MCF 10A (cell line): ENCODE results near the gene PLET1. TPM values are rescaled to one million over a fixed set of nuclear protein-coding genes. Genes with fewer than 3 reads are reported as not detected.

Experiments
- BruUV-seq: library from RNA; stranded (reverse); fragments of 400-500 nt; replicated peaks from 2 replicates; lab custom pipeline; 2021; lab: Mats Ljungman, UMichigan
- CTCF ChIA-PET: fragments of 300-600 bp; sonication (Branson Sonifier 250); formaldehyde crosslinking; extraction: SDS; loops from one replicate; lab custom pipeline; 2021; ENCODE audit warnings: antibody characterized with exemption, inconsistent platforms; lab: Yijun Ruan, JAX
- POLR2A ChIA-PET: fragments of 300-600, 350-650 bp; sonication (Branson Sonifier 250); formaldehyde crosslinking; extraction: SDS; loops from one replicate; lab custom pipeline; 2020; ENCODE audit warnings: antibody characterized with exemption, inconsistent platforms; lab: Yijun Ruan, JAX
- DNase-seq: peaks from one replicate; pipeline ENCODE4 v3.0.0-alpha.2; 2018; ENCODE audit not compliant: unreplicated experiment
- H3K27ac Mint-ChIP-seq: one replicate; pipeline ENCODE4 v1.8.0; 2022; ENCODE audit warnings: mild to moderate bottlenecking, low read depth, mixed read lengths; ENCODE audit not compliant: unreplicated experiment
- H3K27me3 Mint-ChIP-seq: one replicate; pipeline ENCODE4 v1.8.0; 2022; ENCODE audit warnings: mixed read lengths; ENCODE audit not compliant: insufficient read depth, unreplicated experiment
- H3K36me3 Mint-ChIP-seq: one replicate; pipeline ENCODE4 v1.8.0; 2022; ENCODE audit warnings: mild to moderate bottlenecking, moderate library complexity, mixed read lengths; ENCODE audit not compliant: insufficient read depth, unreplicated experiment
- H3K4me1 Mint-ChIP-seq: one replicate; pipeline ENCODE4 v1.8.0; 2022; ENCODE audit warnings: mixed read lengths; ENCODE audit not compliant: insufficient read depth, unreplicated experiment
- H3K4me3 Mint-ChIP-seq: one replicate; pipeline ENCODE4 v1.8.0; 2022; ENCODE audit warnings: mild to moderate bottlenecking, moderate library complexity, mixed read lengths; ENCODE audit not compliant: unreplicated experiment
- H3K9me3 Mint-ChIP-seq: one replicate; pipeline ENCODE4 v1.8.0; 2022; ENCODE audit warnings: mixed read lengths; ENCODE audit not compliant: unreplicated experiment
- intact Hi-C: fragments of 100-400 bp; cut with micrococcal nuclease; formaldehyde crosslinking; loops from 2 replicates; pipeline ENCODE4 v1.14.1; 2022
- total RNA-seq: library from RNA; stranded (reverse); gene quantifications from 2 replicates; pipeline ENCODE4 v1.2.3, GENCODE V29; 2022
- TF ChIP-seq, protein P1 (sequence below): fragments of 200-600 bp; IDR thresholded peaks from one replicate; pipeline ENCODE4 v1.8.0; 2022; ENCODE audit warnings: antibody characterized with exemption, mild to moderate bottlenecking; ENCODE audit not compliant: unreplicated experiment

Gene PLET1
- total RNA-seq, 1 experiment from 2014 or later = not detected

- CTCF ChIA-PET = interaction anchor here (0.6 to 15.5 kb wide), 6 partner anchors 9 to 1829 kb away, joined by 3 to 428 read pairs (median 4); no protein-coding TSS in a partner anchor
- Mint-ChIP-seq H3K9me3 (no peaks in the 10 kb centered on the region), H3K36me3 (peaks cover 44% of the 10 kb centered on the region), H3K27me3 (no peaks in the 10 kb centered on the region), H3K4me1 (peaks cover 19% of the 10 kb centered on the region), H3K27ac (peak within 1 kb of the TSS; percentile 96), H3K4me3 (peak within 1 kb of the TSS; percentile 88)
- POLR2A ChIA-PET = interaction anchor here (0.6 to 2.4 kb wide), 27 partner anchors 14 to 288 kb away, joined by 3 to 17 read pairs (median 4); partner anchors contain the start of genes IL18, PLET1, SDHD and TIMM8B
- no TSS peak for BruUV-seq
- intact Hi-C loops = loop anchor here (10.0 kb wide), 3 partner anchors 329 to 889 kb away; no protein-coding TSS in a partner anchor
- TF ChIP-seq, protein P1, sequence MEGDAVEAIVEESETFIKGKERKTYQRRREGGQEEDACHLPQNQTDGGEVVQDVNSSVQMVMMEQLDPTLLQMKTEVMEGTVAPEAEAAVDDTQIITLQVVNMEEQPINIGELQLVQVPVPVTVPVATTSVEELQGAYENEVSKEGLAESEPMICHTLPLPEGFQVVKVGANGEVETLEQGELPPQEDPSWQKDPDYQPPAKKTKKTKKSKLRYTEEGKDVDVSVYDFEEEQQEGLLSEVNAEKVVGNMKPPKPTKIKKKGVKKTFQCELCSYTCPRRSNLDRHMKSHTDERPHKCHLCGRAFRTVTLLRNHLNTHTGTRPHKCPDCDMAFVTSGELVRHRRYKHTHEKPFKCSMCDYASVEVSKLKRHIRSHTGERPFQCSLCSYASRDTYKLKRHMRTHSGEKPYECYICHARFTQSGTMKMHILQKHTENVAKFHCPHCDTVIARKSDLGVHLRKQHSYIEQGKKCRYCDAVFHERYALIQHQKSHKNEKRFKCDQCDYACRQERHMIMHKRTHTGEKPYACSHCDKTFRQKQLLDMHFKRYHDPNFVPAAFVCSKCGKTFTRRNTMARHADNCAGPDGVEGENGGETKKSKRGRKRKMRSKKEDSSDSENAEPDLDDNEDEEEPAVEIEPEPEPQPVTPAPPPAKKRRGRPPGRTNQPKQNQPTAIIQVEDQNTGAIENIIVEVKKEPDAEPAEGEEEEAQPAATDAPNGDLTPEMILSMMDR = no peak
- peak; percentile 90 for DNase-seq
Observed at GRCh38 chr11:112226062-112226830, 34.4 kb downstream of the PLET1 start, which contains the start of gene PTS. PTS (plus strand) TSS chr11:112226428; CDS start chr11:112226444, 16 bp downstream.

- ChIA-PET CTCF (interaction anchor here (0.6 to 15.5 kb wide), 4 partner anchors 10 to 1829 kb away, joined by 3 to 428 read pairs (median 4); no protein-coding TSS in a partner anchor), POLR2A (interaction anchor here (0.6 to 2.4 kb wide), 10 partner anchors 22 to 575 kb away, joined by 3 to 11 read pairs (median 4); partner anchors contain the start of gene IL18)
- no peaks in the 10 kb centered on the region for H3K9me3 Mint-ChIP-seq
- TSS peak; percentile 87 for BruUV-seq
- DNase-seq = no peak
- peaks cover 41% of the 10 kb centered on the region for H3K36me3 Mint-ChIP-seq
- H3K4me1 Mint-ChIP-seq = peaks cover 22% of the 10 kb centered on the region
- intact Hi-C loops = loop anchor here (10.0 kb wide), 3 partner anchors 329 to 889 kb away; no protein-coding TSS in a partner anchor
- no peaks in the 10 kb centered on the region for H3K27me3 Mint-ChIP-seq
- H3K4me3 Mint-ChIP-seq = peak overlapping the region; percentile 88
- H3K27ac Mint-ChIP-seq = peak overlapping the region; percentile 96
- TF ChIP-seq, protein P1 = no peak
Observed at GRCh38 chr11:112225753-112226061, 35.0 kb downstream of the PLET1 start.

- ChIA-PET CTCF (interaction anchor here (0.6 to 15.5 kb wide), 5 partner anchors 47 to 110 kb away, joined by 3 to 428 read pairs (median 4); no protein-coding TSS in a partner anchor), POLR2A (interaction anchor here (1.0 to 1.9 kb wide), 8 partner anchors 8 to 297 kb away, joined by 3 to 7 read pairs (median 5); no protein-coding TSS in a partner anchor)
- H3K9me3 Mint-ChIP-seq = no peaks in the 10 kb centered on the region
- no peak for DNase-seq
- TF ChIP-seq, protein P1 = no peak
- peaks cover 28% of the 10 kb centered on the region for H3K4me1 Mint-ChIP-seq
- H3K27ac Mint-ChIP-seq = no peak overlapping the region
- intact Hi-C loops = loop anchor here (10.0 kb wide), 3 partner anchors 331 to 891 kb away; no protein-coding TSS in a partner anchor
- H3K27me3 Mint-ChIP-seq = no peaks in the 10 kb centered on the region
- no peak overlapping the region for H3K4me3 Mint-ChIP-seq
- H3K36me3 Mint-ChIP-seq = peaks cover 23% of the 10 kb centered on the region
- BruUV-seq = no TSS peak
Observed at GRCh38 chr11:112223754-112224532, 36.7 kb downstream of the PLET1 start.
